ENCODE results near the gene AVEN.
"Not testable (repeated sequence)": the region's sequence is repeated elsewhere in the genome, so short reads cannot be mapped to it uniquely, and the experiment has no call there.

Gene AVEN

DNA sequence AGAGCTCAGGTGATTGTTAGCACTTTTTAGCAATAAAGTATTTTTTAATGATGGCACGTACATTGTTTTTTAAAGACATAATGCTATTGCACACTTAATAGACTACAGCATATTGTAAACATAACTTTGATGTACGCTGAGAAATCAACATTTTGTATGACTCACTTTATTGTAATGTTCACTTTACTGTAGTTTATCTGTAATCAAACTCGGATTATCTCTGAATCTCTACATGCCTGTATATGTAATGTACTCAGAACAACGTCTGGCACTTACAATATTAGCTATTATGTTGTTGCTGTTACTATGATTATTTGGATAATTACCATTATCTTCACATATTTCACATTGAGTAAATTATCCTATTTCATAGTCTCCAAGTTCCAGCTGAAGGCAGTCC, 208.7 kb downstream of the AVEN start:
- Histone ChIP-seq H2BK120ac (ENCODE audit: low read depth, low read length) (no peak overlapping the region), H3K27me3 (ENCODE audit: insufficient read depth, low read length, poor library complexity) (no peaks in the 10 kb centered on the region), H2BK15ac (replicated peaks; ENCODE audit: low read depth) (no peak overlapping the region), H3K4me3 (ENCODE audit: low read length) (no peak overlapping the region), H4K5ac (ENCODE audit: low read length) (no peak overlapping the region), H2AK5ac (ENCODE audit: low read length) (no peak overlapping the region), H3K4me1 (ENCODE audit: control insufficient read depth, low read depth, low read length) (peaks cover 3% of the 10 kb centered on the region), H4K8ac (ENCODE audit: low read depth, low read length) (no peak overlapping the region), H3K4ac (ENCODE audit: low read depth, low read length) (no peak overlapping the region), H3K79me2 (ENCODE audit: control insufficient read depth, insufficient read depth, low read length) (no peaks in the 10 kb centered on the region), H3K36me3 (ENCODE audit: control insufficient read depth, insufficient read depth, low read length) (no peaks in the 10 kb centered on the region), H3K56ac (ENCODE audit: low read length) (no peak overlapping the region), H3K27ac (ENCODE audit: low read depth, low read length) (no peak overlapping the region), H2BK5ac (ENCODE audit: low read length) (no peak overlapping the region), H3K4me2 (ENCODE audit: low read length) (no peak overlapping the region), H3K23ac (ENCODE audit: low read length) (no peak overlapping the region), H3K79me1 (ENCODE audit: low read length) (no peaks in the 10 kb centered on the region), H3K9ac (ENCODE audit: low read length) (no peak overlapping the region), H3K18ac (ENCODE audit: low read length) (no peak overlapping the region)
- WGBS (ENCODE audit: extremely low coverage, insufficient coverage, low lambda C conversion rate), result no CpG with 5 or more reads among the region's 4 CpGs
- no peak for DNase-seq

DNA sequence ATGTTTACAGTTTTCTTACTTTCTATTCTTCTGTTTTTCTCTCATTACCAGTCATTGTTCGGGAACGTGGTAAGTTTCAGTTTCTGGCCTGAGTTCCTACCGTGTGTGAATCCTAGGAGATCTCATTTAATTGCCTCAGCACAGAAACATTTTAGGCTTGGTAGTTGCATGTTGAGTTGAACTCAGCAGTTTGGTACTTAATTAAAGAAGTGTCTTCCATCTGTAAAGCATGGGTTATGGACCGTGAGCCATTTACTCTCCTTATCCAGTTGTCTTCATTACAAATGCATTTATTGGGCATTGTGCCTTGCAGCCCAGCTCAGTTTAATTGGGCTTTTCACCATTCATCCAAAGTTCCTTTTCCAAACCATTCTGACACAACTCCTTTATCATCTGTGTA, 212.8 kb downstream of the AVEN start:
- Histone ChIP-seq H3K79me1 (ENCODE audit: low read length) (no peaks in the 10 kb centered on the region), H2BK120ac (ENCODE audit: low read depth, low read length) (no peak overlapping the region), H3K27me3 (ENCODE audit: insufficient read depth, low read length, poor library complexity) (no peaks in the 10 kb centered on the region), H3K4me3 (ENCODE audit: low read length) (no peak overlapping the region), H3K27ac (ENCODE audit: low read depth, low read length) (no peak overlapping the region), H3K4me2 (ENCODE audit: low read length) (no peak overlapping the region), H3K23ac (ENCODE audit: low read length) (no peak overlapping the region), H3K4me1 (ENCODE audit: control insufficient read depth, low read depth, low read length) (no peaks in the 10 kb centered on the region), H4K8ac (ENCODE audit: low read depth, low read length) (no peak overlapping the region), H2BK5ac (ENCODE audit: low read length) (no peak overlapping the region), H3K9ac (ENCODE audit: low read length) (no peak overlapping the region), H2AK5ac (ENCODE audit: low read length) (no peak overlapping the region), H2BK15ac (replicated peaks; ENCODE audit: low read depth) (no peak overlapping the region), H3K18ac (ENCODE audit: low read length) (no peak overlapping the region), H3K4ac (ENCODE audit: low read depth, low read length) (no peak overlapping the region), H3K56ac (ENCODE audit: low read length) (no peak overlapping the region), H3K36me3 (ENCODE audit: control insufficient read depth, insufficient read depth, low read length) (no peaks in the 10 kb centered on the region), H3K79me2 (ENCODE audit: control insufficient read depth, insufficient read depth, low read length) (no peaks in the 10 kb centered on the region), H4K5ac (ENCODE audit: low read length) (no peak overlapping the region)
- no CpG with 5 or more reads among the region's 4 CpGs for WGBS (ENCODE audit: extremely low coverage, insufficient coverage, low lambda C conversion rate)
- no peak for DNase-seq

DNA sequence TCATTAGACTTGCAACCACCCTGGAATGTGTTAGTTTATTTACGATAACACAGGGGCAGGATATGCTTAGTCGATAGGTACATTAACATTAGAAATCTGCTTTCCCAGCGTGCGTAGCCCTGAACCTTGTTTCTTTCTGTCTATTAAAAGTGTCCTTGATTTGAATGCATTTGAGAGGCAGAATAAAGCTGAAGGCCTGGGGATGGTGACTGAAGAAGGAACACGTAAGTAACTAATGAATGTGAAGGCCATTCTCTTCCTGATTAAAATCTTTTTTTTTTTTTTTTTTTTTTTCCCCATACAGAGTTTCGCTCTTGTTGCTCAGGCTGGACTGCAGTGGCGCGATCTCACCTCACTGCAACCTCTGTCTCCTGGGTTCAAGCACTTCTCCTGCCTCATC, 213.6 kb downstream of the AVEN start:
- Histone ChIP-seq H2BK120ac (ENCODE audit: low read depth, low read length) (no peak overlapping the region), H3K79me2 (ENCODE audit: control insufficient read depth, insufficient read depth, low read length) (no peaks in the 10 kb centered on the region), H3K18ac (ENCODE audit: low read length) (no peak overlapping the region), H3K4me2 (ENCODE audit: low read length) (no peak overlapping the region), H3K56ac (ENCODE audit: low read length) (no peak overlapping the region), H2BK15ac (replicated peaks; ENCODE audit: low read depth) (no peak overlapping the region), H3K4me3 (ENCODE audit: low read length) (no peak overlapping the region), H3K9ac (ENCODE audit: low read length) (no peak overlapping the region), H3K27ac (ENCODE audit: low read depth, low read length) (no peak overlapping the region), H2AK5ac (ENCODE audit: low read length) (no peak overlapping the region), H3K79me1 (ENCODE audit: low read length) (no peaks in the 10 kb centered on the region), H3K4ac (ENCODE audit: low read depth, low read length) (no peak overlapping the region), H4K8ac (ENCODE audit: low read depth, low read length) (no peak overlapping the region), H3K4me1 (ENCODE audit: control insufficient read depth, low read depth, low read length) (no peaks in the 10 kb centered on the region), H3K36me3 (ENCODE audit: control insufficient read depth, insufficient read depth, low read length) (no peaks in the 10 kb centered on the region), H2BK5ac (ENCODE audit: low read length) (no peak overlapping the region), H3K27me3 (ENCODE audit: insufficient read depth, low read length, poor library complexity) (no peaks in the 10 kb centered on the region), H3K23ac (ENCODE audit: low read length) (no peak overlapping the region), H4K5ac (ENCODE audit: low read length) (no peak overlapping the region)
- no peak for DNase-seq
- no CpG with 5 or more reads among the region's 8 CpGs for WGBS (ENCODE audit: extremely low coverage, insufficient coverage, low lambda C conversion rate)

- no peak overlapping the region for H3K4ac ChIP-seq (ENCODE audit: low read depth, low read length)
- H3K4me1 ChIP-seq (ENCODE audit: control insufficient read depth, low read depth, low read length), result no peaks in the 10 kb centered on the region
- H3K36me3 ChIP-seq (ENCODE audit: control insufficient read depth, insufficient read depth, low read length), result no peaks in the 10 kb centered on the region
- DNase-seq, result no peak
- H3K9ac ChIP-seq (ENCODE audit: low read length), result no peak overlapping the region
- no peak overlapping the region for H2BK5ac ChIP-seq (ENCODE audit: low read length)
- no peak overlapping the region for H3K27ac ChIP-seq (ENCODE audit: low read depth, low read length)
- no peak overlapping the region for H4K8ac ChIP-seq (ENCODE audit: low read depth, low read length)
- WGBS (ENCODE audit: extremely low coverage, insufficient coverage, low lambda C conversion rate), result no CpG with 5 or more reads among the region's 3 CpGs
- no peak overlapping the region for H4K5ac ChIP-seq (ENCODE audit: low read length)
- H2AK5ac ChIP-seq (ENCODE audit: low read length), result no peak overlapping the region
- no peak overlapping the region for H3K4me2 ChIP-seq (ENCODE audit: low read length)
- no peak overlapping the region for H3K56ac ChIP-seq (ENCODE audit: low read length)
- no peaks in the 10 kb centered on the region for H3K79me1 ChIP-seq (ENCODE audit: low read length)
- no peaks in the 10 kb centered on the region for H3K27me3 ChIP-seq (ENCODE audit: insufficient read depth, low read length, poor library complexity)
- no peak overlapping the region for H2BK120ac ChIP-seq (ENCODE audit: low read depth, low read length)
- H3K79me2 ChIP-seq (ENCODE audit: control insufficient read depth, insufficient read depth, low read length), result no peaks in the 10 kb centered on the region
- no peak overlapping the region for H3K4me3 ChIP-seq (ENCODE audit: low read length)
- no peak overlapping the region for H3K18ac ChIP-seq (ENCODE audit: low read length)
- no peak overlapping the region for H2BK15ac ChIP-seq (replicated peaks; ENCODE audit: low read depth)
- no peak overlapping the region for H3K23ac ChIP-seq (ENCODE audit: low read length)
Observed at GRCh38 chr15:33823119-33823518, 215.9 kb downstream of the AVEN start.

- Histone ChIP-seq H3K79me1 (ENCODE audit: low read length) (no peaks in the 10 kb centered on the region), H3K23ac (ENCODE audit: low read length) (no peak overlapping the region), H3K4me1 (ENCODE audit: control insufficient read depth, low read depth, low read length) (no peaks in the 10 kb centered on the region), H3K4ac (ENCODE audit: low read depth, low read length) (no peak overlapping the region), H3K36me3 (ENCODE audit: control insufficient read depth, insufficient read depth, low read length) (no peaks in the 10 kb centered on the region), H2BK15ac (replicated peaks; ENCODE audit: low read depth) (no peak overlapping the region), H3K56ac (ENCODE audit: low read length) (no peak overlapping the region), H3K27ac (ENCODE audit: low read depth, low read length) (no peak overlapping the region), H3K79me2 (ENCODE audit: control insufficient read depth, insufficient read depth, low read length) (no peaks in the 10 kb centered on the region), H2BK120ac (ENCODE audit: low read depth, low read length) (no peak overlapping the region), H4K5ac (ENCODE audit: low read length) (no peak overlapping the region), H2BK5ac (ENCODE audit: low read length) (no peak overlapping the region), H3K4me3 (ENCODE audit: low read length) (no peak overlapping the region), H3K27me3 (ENCODE audit: insufficient read depth, low read length, poor library complexity) (no peaks in the 10 kb centered on the region), H4K8ac (ENCODE audit: low read depth, low read length) (no peak overlapping the region), H3K18ac (ENCODE audit: low read length) (no peak overlapping the region), H2AK5ac (ENCODE audit: low read length) (no peak overlapping the region), H3K4me2 (ENCODE audit: low read length) (no peak overlapping the region), H3K9ac (ENCODE audit: low read length) (no peak overlapping the region)
- no CpG with 5 or more reads among the region's 4 CpGs for WGBS (ENCODE audit: extremely low coverage, insufficient coverage, low lambda C conversion rate)
- no peak for DNase-seq
Observed at GRCh38 chr15:33822479-33822878, 216.5 kb downstream of the AVEN start.

DNA sequence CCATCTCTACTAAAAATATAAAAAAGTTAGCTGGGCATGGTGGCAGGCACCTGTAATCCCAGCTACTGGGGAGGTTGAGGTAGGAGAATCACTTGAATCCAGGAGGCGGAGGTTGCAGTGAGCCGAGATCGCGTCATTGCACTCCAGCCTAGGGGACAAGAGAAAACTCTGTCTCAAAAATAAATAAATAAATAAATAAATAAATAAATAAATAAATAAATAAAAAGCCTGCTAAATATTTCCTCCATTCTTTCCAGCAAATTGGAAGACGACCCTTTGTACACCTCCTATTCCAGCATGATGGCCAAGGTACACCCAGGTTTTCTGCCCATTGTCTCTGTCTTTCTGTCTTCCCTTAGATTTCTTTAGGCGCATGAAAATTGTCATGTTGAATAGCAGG, 219.5 kb downstream of the AVEN start:
- no CpG with 5 or more reads among the region's 6 CpGs for WGBS (ENCODE audit: extremely low coverage, insufficient coverage, low lambda C conversion rate)
- not testable (repeated sequence) for DNase-seq; H2BK5ac ChIP-seq (ENCODE audit: low read length); H3K56ac ChIP-seq (ENCODE audit: low read length); H2BK15ac ChIP-seq (replicated peaks; ENCODE audit: low read depth); H3K4ac ChIP-seq (ENCODE audit: low read depth, low read length); H3K36me3 ChIP-seq (ENCODE audit: control insufficient read depth, insufficient read depth, low read length); H3K79me1 ChIP-seq (ENCODE audit: low read length); H3K4me1 ChIP-seq (ENCODE audit: control insufficient read depth, low read depth, low read length); H3K4me2 ChIP-seq (ENCODE audit: low read length); H2AK5ac ChIP-seq (ENCODE audit: low read length); H3K23ac ChIP-seq (ENCODE audit: low read length); H3K4me3 ChIP-seq (ENCODE audit: low read length); H2BK120ac ChIP-seq (ENCODE audit: low read depth, low read length); H3K9ac ChIP-seq (ENCODE audit: low read length); H4K8ac ChIP-seq (ENCODE audit: low read depth, low read length); H4K5ac ChIP-seq (ENCODE audit: low read length); H3K27me3 ChIP-seq (ENCODE audit: insufficient read depth, low read length, poor library complexity); H3K27ac ChIP-seq (ENCODE audit: low read depth, low read length); H3K79me2 ChIP-seq (ENCODE audit: control insufficient read depth, insufficient read depth, low read length); H3K18ac ChIP-seq (ENCODE audit: low read length)

Measured in mesendoderm (in vitro differentiated cells).